Right cardiac atrium (tissue), 5 donors: ENCODE results near the gene ATP8B1. TPM values are rescaled to one million over a fixed set of nuclear protein-coding genes. Genes with fewer than 3 reads are reported as not detected.

Source experiments
- ATAC-seq, 2 donors: fragments of 200-7000 bp; cut with Tn5 transposase; one replicate each; pipeline versions ENCODE4 v1.8.0 to v1.9.1; 2020; ENCODE audit warnings: moderate library complexity in 2 of 2, mild to moderate bottlenecking in 1 of 2
- DNase-seq, 3 donors: peaks; one replicate each; pipeline ENCODE4 v3.0.0-alpha.2; 2020
- H3K27ac ChIP-seq: one replicate; pipeline ENCODE4 v1.5.1; 2013; ENCODE audit warnings: mild to moderate bottlenecking, low read length, control low read depth, moderate library complexity
- H3K27me3 ChIP-seq: one replicate; pipeline ENCODE4 v1.6.1; 2013; ENCODE audit not compliant: control insufficient read depth, insufficient read depth
- H3K4me1 ChIP-seq: one replicate; pipeline ENCODE4 v1.6.1; 2013; ENCODE audit warnings: low read length; ENCODE audit not compliant: control insufficient read depth, insufficient read depth
- H3K4me3 ChIP-seq: one replicate; pipeline ENCODE4 v1.5.1; 2013; ENCODE audit warnings: low read length, control low read depth
- H3K9me3 ChIP-seq: one replicate; pipeline ENCODE4 v1.6.1; 2013; ENCODE audit warnings: low read length; ENCODE audit not compliant: control insufficient read depth
- WGBS: extraction: QIAGEN DNeasy Blood & Tissue Kit; methylation state at CpG from one replicate; pipeline ENCODE4 v1.1.7; 2013; 5-methylcytosine and 5-hydroxymethylcytosine counted together
- intact Hi-C, 4 donors: fragments of 100-400 bp; cut with DNase I; formaldehyde crosslinking; loops; one replicate each; pipeline versions ENCODE4 v1.11.0 to v1.14.0; 2022 to 2023
- polyA plus RNA-seq: library from polyadenylated mRNA; stranded (reverse); fragments of 200-250 nt; gene quantifications from one replicate; pipeline ENCODE4 v1.2.3, GENCODE V29; 2013
- total RNA-seq, 4 donors: library from RNA; stranded (reverse); fragmentation: NEBNext Ultra II Directional; extraction: Animal tissue kit (Norgen Biotek cat#: 25700); gene quantifications; one replicate each; pipeline ENCODE4 v1.2.1, GENCODE V29; 2021
- donor health status: healthy with polysubstance abuse.
- donor health status: DM: no; HTN: yes; CAD: no.
- donor health status: DM: no; HTN: no; CAD: no.
- donor health status: DM: no; HTN: yes; CAD: no; lungs with severe emphysema.
- donor health status: DM: yes; HTN: yes; CAD: no.

The ATP8B1 gene
- total and polyA plus RNA-seq, 5 donors: 2.6 to 11.5 (median 9.0) TPM

DNA sequence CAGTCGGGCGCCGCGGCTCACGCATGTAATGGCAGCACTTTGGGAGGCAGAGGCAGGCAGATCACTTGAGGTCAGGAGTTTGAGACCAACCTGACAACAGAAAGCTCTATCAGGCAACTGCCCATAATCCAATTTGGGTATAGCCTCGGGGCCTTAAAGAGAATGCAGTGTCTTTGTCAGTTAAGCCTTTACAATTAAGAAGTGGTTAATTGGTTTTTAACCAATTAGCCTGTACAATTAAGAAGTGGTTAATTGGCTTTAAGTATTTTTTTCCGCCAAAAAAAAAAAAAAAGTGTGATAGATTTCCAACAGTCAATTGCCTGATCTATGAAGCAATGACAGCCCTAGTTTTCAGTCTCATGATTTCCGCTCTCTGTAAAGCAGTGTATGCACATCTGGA is 106.8 kb downstream of the ATP8B1 start:
- Histone ChIP-seq H3K4me3 (no peak overlapping the region), H3K4me1 (peaks cover 2% of the 10 kb centered on the region), H3K9me3 (no peaks in the 10 kb centered on the region), H3K27me3 (no peaks in the 10 kb centered on the region), H3K27ac (no peak overlapping the region)
- intact Hi-C loops: no loop called here
- no peak for ATAC-seq
- 94% methylated on average over 8 of the region's 8 CpGs for WGBS
- no peak for DNase-seq

DNA sequence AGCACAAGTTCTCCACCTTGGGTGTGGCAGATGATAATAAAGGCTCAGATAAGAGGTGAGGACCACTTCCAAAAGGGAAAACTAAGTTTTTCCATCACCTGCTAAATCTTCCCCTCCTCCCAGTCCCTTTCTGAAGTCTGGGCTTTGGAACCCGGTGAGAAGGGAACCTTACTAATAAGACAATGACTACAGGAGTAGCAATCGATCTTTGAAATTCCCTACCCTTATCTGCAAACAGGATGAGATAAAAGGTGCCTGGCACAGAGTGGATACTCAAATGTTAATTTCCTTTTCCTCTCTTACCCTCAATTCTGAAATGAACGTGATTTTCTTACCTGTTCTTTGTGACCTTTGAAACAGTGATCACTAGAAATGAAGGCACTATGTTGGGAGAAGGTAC is 111.8 kb downstream of the ATP8B1 start:
- no peaks in the 10 kb centered on the region for H3K4me1 ChIP-seq
- WGBS: 55% methylated on average over 3 of the region's 3 CpGs
- ATAC-seq (peak in 1 of 2 donors; percentile 83), DNase-seq (no peak)
- H3K9me3 ChIP-seq: no peaks in the 10 kb centered on the region
- H3K27ac ChIP-seq: no peak overlapping the region
- intact Hi-C loops: no loop called here
- no peak overlapping the region for H3K4me3 ChIP-seq
- H3K27me3 ChIP-seq: no peaks in the 10 kb centered on the region

DNA sequence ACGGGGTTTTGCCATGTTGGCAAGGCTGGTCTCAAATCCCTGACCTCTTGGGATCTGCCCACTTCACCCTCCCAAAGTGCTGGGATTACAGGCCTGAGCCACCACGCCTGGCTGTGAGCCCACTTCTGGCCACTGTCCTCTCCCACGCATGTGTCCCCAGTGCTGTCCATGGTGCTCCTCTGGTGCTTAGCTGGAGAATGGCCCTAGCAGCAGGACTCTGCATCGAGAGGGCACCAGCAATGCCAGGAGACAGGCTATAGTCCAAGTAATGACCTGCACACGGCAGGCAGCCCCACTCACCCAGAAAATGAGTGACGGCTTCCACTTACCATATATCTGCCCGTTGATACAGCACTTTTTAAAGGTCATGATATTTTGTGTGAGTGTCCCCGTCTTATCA is 115.1 kb downstream of the ATP8B1 start:
- intact Hi-C loops: no loop called here
- DNase-seq (peak in 1 of 3 donors; percentile 53), ATAC-seq (peak in 1 of 2 donors; percentile 52)

DNA sequence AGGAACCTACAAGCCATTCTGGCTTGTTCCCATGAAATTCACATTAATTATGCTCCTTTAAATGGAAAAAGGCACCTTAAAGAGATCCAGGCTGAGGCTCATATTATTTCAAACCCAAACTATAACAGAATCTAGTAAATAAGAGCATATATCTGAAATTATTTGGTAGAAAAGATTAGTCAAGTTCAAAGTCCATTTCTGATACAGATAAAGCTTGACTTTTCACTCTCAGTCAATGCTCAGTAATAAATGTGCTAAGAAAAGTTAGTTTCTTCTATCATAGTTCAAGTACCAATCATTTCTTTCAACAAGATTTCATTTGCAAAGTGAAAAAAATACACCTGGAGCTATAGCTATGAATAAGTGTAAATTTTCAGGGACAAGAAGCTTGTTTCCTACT is 119.6 kb downstream of the ATP8B1 start:
- Histone ChIP-seq H3K27ac (no peak overlapping the region), H3K4me3 (no peak overlapping the region), H3K9me3 (no peaks in the 10 kb centered on the region), H3K27me3 (no peaks in the 10 kb centered on the region), H3K4me1 (no peaks in the 10 kb centered on the region)
- intact Hi-C loops: no loop called here
- DNase-seq: no peak
- ATAC-seq: no peak

More for the DNA sequence above, 115.1 kb downstream of the ATP8B1 start:
- Histone ChIP-seq H3K27ac (no peak overlapping the region), H3K9me3 (no peaks in the 10 kb centered on the region), H3K27me3 (no peaks in the 10 kb centered on the region), H3K4me1 (no peaks in the 10 kb centered on the region), H3K4me3 (no peak overlapping the region)
- WGBS: 76% methylated on average over 8 of the region's 8 CpGs

DNA sequence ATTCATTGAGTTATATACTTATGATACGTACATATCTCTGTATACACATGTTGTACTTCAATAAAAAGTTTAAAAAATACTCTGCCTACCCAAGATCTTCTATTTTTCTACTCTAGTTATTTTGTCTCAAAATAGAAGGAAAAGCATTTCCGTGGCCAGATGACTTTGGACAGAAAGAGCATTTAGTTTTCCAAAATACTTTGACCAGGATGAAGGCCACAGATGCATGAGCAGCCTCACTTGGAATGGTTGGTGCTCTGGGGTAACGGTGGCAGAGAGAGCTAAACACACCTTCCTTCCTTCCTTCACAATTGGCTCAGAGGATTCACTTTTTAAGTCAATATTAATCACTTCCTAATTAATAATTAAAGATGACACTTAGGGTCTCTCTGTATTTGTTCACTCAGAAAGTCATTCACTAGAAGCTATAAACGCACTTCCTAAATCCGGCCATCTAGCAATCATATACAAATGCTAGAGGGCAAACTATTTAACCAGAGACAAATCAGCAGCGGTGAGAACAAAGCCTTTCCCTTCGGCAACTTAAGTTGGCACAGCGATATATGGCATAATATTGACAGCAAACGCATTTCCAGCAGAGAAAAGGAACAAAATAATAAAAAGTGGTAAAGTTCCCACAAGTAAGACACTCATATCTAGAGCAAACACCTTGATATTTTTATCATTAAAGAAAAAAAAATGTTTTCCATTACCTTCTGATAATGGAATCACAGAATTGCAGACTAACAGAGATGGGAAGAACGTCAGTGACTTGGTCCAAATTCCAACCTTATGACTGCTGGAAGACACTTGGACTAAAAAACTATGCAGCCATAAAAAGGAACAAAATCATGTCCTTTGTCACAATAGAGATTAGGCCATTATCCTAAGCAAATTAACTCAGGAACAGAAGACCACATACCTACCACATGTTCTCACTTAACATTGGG is 125.6 kb downstream of the ATP8B1 start:
- Histone ChIP-seq H3K4me3 (no peak overlapping the region), H3K27me3 (no peaks in the 10 kb centered on the region), H3K9me3 (no peaks in the 10 kb centered on the region), H3K27ac (no peak overlapping the region), H3K4me1 (no peaks in the 10 kb centered on the region)
- peak in 1 of 2 donors; percentile 55 for ATAC-seq
- no peak for DNase-seq
- WGBS: 80% methylated on average over 10 of the region's 10 CpGs
- intact Hi-C loops: no loop called here

DNA sequence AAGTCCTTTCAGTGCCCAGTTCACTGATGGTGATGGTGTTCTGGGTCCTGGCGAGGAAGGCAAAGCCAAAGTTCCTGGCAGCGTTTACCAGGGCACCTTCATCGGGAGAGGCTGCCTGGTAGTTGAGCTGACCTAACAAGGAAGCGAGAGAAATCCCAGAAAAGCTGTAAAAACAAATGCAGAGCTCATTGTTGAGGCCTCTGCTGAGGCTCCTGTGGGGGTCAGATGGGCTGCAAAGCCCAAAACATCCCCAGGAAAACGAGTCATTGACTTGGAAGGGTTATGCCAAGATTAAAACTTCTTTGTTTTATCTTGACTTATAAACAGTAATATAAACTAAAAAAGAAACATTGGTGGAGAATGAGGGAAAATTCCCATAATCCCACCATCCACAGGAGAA is 128.2 kb downstream of the ATP8B1 start:
- intact Hi-C loops: no loop called here
- Histone ChIP-seq H3K9me3 (no peaks in the 10 kb centered on the region), H3K4me3 (no peak overlapping the region), H3K27me3 (no peaks in the 10 kb centered on the region), H3K4me1 (no peaks in the 10 kb centered on the region), H3K27ac (no peak overlapping the region)
- WGBS: 79% methylated on average over 5 of the region's 5 CpGs
- ATAC-seq (peak in 1 of 2 donors; percentile 64), DNase-seq (no peak)

DNA sequence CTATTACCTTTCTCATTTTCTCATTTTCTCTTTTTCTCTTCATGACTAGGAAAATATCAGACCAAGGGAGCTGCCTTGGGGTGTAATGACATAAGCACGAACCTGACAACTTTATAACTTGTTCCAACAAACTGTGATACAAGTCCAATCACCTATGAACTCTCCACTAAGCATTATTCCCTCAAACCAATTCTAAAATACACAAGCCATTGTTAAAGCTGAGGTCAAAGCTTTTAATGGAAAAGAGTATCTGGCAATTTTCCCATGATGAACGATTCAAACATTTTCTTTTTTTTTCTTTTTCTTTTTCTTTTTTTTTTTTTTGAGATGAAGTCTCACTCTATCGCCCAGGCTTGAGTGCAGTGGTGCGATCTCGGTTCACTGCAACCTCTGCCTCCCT is 133.1 kb downstream of the ATP8B1 start:
- H3K27me3 ChIP-seq: no peaks in the 10 kb centered on the region
- H3K4me1 ChIP-seq: peaks cover 3% of the 10 kb centered on the region
- intact Hi-C loops: no loop called here
- DNase-seq (no peak), ATAC-seq (no peak)
- WGBS: 89% methylated on average over 5 of the region's 5 CpGs
- no peak overlapping the region for H3K4me3 ChIP-seq
- H3K27ac ChIP-seq: no peak overlapping the region
- no peaks in the 10 kb centered on the region for H3K9me3 ChIP-seq

DNA sequence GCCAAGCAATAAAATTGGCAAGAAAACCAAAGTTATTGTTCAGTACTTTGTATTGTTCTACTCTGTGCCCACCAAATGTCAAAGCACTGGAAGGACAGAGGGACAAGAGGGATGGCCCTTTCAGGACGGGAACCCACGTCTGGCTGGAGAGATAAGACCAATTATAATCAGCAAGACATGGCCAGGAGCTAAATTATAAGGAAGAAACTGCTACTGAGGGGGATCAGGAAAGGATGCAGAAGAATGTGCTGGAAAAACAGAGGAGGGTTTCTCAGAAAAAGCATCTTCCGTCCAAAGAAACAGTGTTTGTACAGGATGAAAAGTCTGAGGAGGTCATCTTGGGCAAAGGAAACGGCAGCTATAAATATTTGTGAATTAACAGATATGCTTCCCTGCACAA is 135.1 kb downstream of the ATP8B1 start:
- Histone ChIP-seq H3K4me1 (peaks cover 3% of the 10 kb centered on the region), H3K9me3 (no peaks in the 10 kb centered on the region), H3K27ac (no peak overlapping the region), H3K27me3 (no peaks in the 10 kb centered on the region), H3K4me3 (no peak overlapping the region)
- intact Hi-C loops: loop anchor here in 1 of 4 donors (10.0 kb wide), 1 partner anchor 127 kb away; no protein-coding TSS in a partner anchor
- ATAC-seq (peak; percentile 25 to 72), DNase-seq (no peak)
- 38% methylated on average over 4 of the region's 4 CpGs for WGBS

DNA sequence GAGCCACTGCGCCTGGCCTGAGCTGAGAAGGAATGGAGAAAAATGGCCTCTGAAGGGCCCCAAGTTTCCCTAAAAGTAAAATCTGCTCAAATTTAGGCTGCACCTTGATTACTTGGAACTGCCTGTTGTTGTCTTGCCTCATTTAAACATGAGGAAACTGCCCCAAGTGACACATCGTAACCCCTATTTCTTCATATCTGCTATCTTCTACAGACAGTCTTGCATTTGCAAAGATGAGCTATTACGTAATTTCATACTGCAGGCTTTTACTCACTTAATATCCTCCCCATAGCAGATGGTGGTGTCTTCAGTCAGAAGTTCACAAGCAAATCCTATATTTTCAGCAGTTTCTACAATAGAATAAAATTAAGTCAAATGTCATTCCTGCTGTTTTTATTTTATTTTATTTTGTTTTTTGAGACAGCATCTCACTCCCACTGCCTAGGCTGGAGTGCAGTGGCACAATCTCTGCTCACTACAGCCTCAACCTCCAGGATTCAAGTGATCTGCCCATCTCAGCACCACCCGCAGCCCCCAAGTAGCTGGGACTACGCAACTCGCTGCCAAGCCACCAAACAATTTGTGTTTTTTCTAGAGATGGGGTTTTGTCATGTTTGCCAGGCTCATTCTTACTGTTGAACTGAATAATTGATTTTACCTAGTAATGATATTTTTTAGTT is 136.2 kb downstream of the ATP8B1 start:
- intact Hi-C loops: loop anchor here in 1 of 4 donors (10.0 kb wide), 1 partner anchor 128 kb away; no protein-coding TSS in a partner anchor

DNA sequence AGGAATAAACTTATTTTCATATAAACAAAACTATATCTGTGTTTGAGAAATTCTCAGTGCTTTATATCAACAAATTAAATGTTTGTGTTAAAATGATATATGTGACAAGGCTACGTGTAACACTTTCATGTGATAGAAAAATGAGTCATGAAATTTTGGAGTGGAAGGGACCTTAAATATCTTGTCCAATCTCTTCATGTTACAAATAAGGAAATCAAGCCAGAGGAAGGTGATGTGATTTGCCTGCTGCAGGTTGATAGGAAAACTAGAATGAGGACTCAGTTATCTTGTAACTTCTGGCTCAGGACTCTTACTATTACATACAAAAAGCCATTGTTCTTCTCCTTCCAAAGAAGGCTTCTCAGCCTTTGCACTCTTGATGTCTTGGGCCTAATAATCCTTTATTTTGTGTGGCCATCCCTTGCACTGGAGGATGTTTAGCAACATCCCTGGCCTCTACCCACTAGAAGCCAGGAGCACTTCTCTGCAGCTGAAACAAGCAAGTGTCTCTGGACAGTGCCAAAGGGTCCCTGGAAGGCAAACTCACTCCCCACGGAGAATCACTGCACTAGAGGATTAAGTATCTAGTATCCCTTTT is 138.4 kb downstream of the ATP8B1 start:
- Histone ChIP-seq H3K4me1 (peaks cover 3% of the 10 kb centered on the region), H3K27me3 (no peaks in the 10 kb centered on the region), H3K4me3 (no peak overlapping the region), H3K27ac (no peak overlapping the region), H3K9me3 (no peaks in the 10 kb centered on the region)
- DNase-seq (no peak), ATAC-seq (no peak)
- 75% methylated on average over 2 of the region's 2 CpGs for WGBS
- intact Hi-C loops: loop anchor here in 1 of 4 donors (10.0 kb wide), 1 partner anchor 130 kb away; no protein-coding TSS in a partner anchor

More for the DNA sequence above, 136.2 kb downstream of the ATP8B1 start:
- Histone ChIP-seq H3K27me3 (no peaks in the 10 kb centered on the region), H3K4me3 (no peak overlapping the region), H3K27ac (no peak overlapping the region), H3K9me3 (no peaks in the 10 kb centered on the region), H3K4me1 (peaks cover 3% of the 10 kb centered on the region)
- ATAC-seq (peak; percentile 36 to 60), DNase-seq (no peak)
- WGBS: 76% methylated on average over 6 of the region's 6 CpGs

DNA sequence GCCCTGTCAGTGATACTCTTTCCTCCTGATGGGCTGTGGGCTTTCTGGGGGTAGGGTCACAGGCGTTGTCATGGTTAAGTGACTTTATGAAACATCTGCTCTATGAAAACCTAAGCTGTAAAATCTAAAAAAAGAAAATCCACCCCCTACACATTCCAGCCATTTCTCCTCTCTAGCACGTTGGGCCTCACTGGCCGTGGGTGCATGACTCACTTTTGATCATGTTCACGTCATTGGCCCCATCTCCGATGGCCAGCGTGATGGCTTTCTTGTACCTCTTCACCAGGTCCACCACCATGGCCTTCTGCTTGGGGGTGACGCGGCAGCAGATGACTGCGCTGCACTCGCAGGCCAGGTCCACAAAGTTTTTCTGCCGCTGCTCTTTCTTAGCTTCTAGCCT is 142.2 kb downstream of the ATP8B1 start:
- no peak overlapping the region for H3K27ac ChIP-seq
- no peaks in the 10 kb centered on the region for H3K4me1 ChIP-seq
- H3K4me3 ChIP-seq: no peak overlapping the region
- ATAC-seq: no peak
- DNase-seq: peak in 1 of 3 donors; percentile 42
- intact Hi-C loops: loop anchor here in 1 of 4 donors (10.0 kb wide), 1 partner anchor 134 kb away; no protein-coding TSS in a partner anchor
- no peaks in the 10 kb centered on the region for H3K9me3 ChIP-seq
- WGBS: 89% methylated on average over 11 of the region's 11 CpGs
- no peaks in the 10 kb centered on the region for H3K27me3 ChIP-seq
